ENCODE results near the gene CDC7.

CDC7 gene

DNA sequence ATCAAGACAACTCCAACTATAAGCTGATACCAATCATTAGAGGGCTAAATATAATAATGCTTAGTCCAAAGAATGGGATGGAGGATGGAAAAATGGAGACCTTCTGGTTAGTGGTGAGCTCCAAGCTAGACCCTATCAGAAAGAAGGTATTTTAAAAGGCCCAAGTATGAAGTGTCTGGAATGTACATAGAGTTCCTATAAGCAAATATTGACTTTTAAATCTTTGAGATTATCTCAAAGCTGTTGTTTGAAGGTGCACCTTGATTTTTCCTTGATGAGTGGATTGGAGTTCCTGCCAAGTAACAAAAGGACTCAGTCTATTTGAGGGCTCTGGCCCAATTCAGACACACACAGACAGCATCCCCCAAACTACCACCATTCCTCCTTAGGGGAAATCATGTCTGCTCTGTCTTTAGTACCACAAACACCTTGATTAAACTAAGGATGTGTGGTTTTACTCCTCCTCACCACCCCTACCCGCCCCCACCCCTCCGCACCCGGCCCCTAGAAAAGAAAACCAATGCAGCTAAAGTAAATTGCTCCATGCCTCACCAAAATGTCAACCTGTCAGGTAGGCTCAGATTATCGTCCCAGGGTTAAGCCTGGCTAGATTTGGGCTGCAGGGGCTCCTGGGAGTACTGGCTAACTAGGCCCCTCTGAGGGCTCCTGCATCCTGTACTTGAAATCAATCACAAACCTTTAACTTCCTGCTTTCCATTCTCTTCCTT lies 59.4 kb downstream of the CDC7 start (continued):
- TF ChIP-seq, protein P1, sequence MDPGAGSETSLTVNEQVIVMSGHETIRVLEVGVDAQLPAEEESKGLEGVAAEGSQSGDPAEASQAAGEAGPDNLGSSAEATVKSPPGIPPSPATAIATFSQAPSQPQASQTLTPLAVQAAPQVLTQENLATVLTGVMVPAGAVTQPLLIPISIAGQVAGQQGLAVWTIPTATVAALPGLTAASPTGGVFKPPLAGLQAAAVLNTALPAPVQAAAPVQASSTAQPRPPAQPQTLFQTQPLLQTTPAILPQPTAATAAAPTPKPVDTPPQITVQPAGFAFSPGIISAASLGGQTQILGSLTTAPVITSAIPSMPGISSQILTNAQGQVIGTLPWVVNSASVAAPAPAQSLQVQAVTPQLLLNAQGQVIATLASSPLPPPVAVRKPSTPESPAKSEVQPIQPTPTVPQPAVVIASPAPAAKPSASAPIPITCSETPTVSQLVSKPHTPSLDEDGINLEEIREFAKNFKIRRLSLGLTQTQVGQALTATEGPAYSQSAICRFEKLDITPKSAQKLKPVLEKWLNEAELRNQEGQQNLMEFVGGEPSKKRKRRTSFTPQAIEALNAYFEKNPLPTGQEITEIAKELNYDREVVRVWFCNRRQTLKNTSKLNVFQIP (CRISPR knock-in tag; IDR thresholded peaks at IDR 0.05; ENCODE audit: borderline replicate concordance, low read depth), result no peak

DNA sequence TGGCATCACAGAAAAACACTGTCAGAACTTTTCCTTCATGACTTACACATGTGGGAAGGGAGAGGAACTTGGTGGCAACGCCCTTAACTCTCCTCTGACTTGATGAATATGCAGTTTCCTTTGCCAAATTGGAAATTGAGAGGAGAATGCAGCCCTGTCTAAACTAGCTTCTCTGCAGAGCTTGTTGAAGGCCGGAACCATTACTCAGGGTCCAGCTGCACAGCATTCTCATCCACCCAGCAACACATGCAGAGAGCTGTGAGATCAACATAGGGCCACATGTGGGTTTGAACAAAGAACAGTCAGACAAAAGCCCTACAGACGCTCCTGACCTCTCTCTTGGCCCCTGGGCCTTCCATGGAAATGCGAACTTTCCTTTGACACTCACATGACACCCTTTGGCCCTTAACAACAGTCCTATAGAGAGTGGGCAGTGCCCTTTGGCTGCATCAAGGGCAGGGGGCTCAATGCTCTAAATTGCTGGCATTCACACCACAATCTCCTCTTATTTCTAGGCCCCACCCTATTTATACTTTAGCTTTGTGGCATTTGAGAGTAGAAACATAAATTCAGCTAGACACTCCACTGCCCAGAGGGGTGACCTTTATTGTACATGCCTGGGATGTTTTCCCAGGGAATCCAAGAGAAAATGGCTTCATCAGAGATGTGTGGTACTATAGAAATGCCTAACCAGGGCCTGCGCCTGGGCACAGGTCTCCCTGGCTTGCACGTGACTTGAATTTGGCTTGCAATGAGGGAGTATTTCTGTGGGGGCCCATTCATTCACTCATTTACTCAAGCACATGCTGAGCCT lies 64.4 kb downstream of the CDC7 start:
- ATAC-seq, result no peak
- TF ChIP-seq ISL1 (CRISPR knock-in tag; IDR thresholded peaks at IDR 0.05), result no peak
- TF ChIP-seq, protein P2, sequence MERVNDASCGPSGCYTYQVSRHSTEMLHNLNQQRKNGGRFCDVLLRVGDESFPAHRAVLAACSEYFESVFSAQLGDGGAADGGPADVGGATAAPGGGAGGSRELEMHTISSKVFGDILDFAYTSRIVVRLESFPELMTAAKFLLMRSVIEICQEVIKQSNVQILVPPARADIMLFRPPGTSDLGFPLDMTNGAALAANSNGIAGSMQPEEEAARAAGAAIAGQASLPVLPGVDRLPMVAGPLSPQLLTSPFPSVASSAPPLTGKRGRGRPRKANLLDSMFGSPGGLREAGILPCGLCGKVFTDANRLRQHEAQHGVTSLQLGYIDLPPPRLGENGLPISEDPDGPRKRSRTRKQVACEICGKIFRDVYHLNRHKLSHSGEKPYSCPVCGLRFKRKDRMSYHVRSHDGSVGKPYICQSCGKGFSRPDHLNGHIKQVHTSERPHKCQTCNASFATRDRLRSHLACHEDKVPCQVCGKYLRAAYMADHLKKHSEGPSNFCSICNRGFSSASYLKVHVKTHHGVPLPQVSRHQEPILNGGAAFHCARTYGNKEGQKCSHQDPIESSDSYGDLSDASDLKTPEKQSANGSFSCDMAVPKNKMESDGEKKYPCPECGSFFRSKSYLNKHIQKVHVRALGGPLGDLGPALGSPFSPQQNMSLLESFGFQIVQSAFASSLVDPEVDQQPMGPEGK (CRISPR knock-in tag; IDR thresholded peaks at IDR 0.05; ENCODE audit: borderline replicate concordance), result no peak
- TF ChIP-seq ZNF70 (CRISPR knock-in tag; IDR thresholded peaks at IDR 0.05), result no peak
- TF ChIP-seq GLIS3 (CRISPR knock-in tag; IDR thresholded peaks at IDR 0.05), result no peak
- TF ChIP-seq ZNF565 (CRISPR knock-in tag; conservative IDR thresholded peaks at IDR 0.05; ENCODE audit: low read depth), result no peak
- TF ChIP-seq ARNTL (CRISPR knock-in tag; IDR thresholded peaks at IDR 0.05; ENCODE audit: borderline replicate concordance, low read depth), result no peak
- no peak for TF ChIP-seq PPARA (CRISPR knock-in tag; IDR thresholded peaks at IDR 0.05; ENCODE audit: borderline replicate concordance)
- no peak for TF ChIP-seq ZFP30 (CRISPR knock-in tag; IDR thresholded peaks at IDR 0.05)
- TF ChIP-seq OSR1 (CRISPR knock-in tag; IDR thresholded peaks at IDR 0.05), result no peak
- TF ChIP-seq RARB (CRISPR knock-in tag; IDR thresholded peaks at IDR 0.05), result no peak
- no peak for TF ChIP-seq ZNF8 (CRISPR knock-in tag; IDR thresholded peaks at IDR 0.05)
- no peak for TF ChIP-seq BACH2 (CRISPR knock-in tag; IDR thresholded peaks at IDR 0.05; ENCODE audit: borderline replicate concordance)
- TF ChIP-seq TOX (CRISPR knock-in tag; IDR thresholded peaks at IDR 0.05; ENCODE audit: borderline replicate concordance), result no peak

DNA sequence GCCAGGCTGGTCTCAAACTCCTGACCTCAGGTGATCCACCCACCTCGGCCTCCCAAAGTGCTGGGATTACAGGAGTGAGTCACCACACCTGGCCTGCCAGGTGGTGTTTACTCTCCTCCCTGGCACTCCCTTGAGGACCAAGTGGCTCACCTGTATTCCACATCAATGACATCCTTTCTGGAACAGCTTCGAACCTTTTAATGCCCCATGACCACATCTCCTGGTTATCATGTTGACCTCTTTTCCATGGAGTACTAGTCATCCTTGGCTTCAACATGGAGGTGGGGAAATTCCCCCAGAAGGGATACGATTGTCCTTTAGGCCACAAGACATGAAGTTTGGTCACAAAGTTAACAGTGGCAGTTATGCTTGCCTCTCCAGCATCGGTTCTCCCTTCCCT lies 66.9 kb downstream of the CDC7 start:
- no peak for ATAC-seq

DNA sequence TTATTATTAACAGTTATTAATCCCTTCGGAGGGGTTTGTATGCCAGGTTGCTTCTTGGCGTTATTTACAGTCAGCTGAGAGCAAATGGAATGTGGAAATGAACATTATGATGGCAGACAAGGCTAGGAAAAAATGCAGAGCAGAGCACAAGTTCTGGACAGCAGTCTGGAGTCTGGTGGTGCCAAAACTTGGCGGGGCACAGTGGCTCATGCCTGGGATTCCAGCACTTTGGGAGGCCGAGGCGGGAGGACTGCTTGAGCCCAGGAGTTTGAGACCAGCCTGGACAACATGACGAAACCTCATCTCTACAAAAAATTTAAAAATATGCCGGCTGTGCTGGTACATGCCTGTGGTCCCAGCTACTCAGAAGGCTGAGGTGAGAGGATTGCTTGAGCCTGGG lies 67.6 kb downstream of the CDC7 start:
- TF ChIP-seq OSR1 (CRISPR knock-in tag; IDR thresholded peaks at IDR 0.05) (no peak), ZFP30 (CRISPR knock-in tag; IDR thresholded peaks at IDR 0.05) (no peak), PPARA (CRISPR knock-in tag; IDR thresholded peaks at IDR 0.05; ENCODE audit: borderline replicate concordance) (no peak), ZFP3 (CRISPR knock-in tag; IDR thresholded peaks at IDR 0.05) (no peak), ISL1 (CRISPR knock-in tag; IDR thresholded peaks at IDR 0.05) (no peak), ESRRG (CRISPR knock-in tag; IDR thresholded peaks at IDR 0.05) (no peak), TCF4 (CRISPR knock-in tag; IDR thresholded peaks at IDR 0.05; ENCODE audit: borderline replicate concordance) (no peak), TOX (CRISPR knock-in tag; IDR thresholded peaks at IDR 0.05; ENCODE audit: borderline replicate concordance) (no peak), ZNF565 (CRISPR knock-in tag; conservative IDR thresholded peaks at IDR 0.05; ENCODE audit: low read depth) (no peak)
- TF ChIP-seq, protein P3, sequence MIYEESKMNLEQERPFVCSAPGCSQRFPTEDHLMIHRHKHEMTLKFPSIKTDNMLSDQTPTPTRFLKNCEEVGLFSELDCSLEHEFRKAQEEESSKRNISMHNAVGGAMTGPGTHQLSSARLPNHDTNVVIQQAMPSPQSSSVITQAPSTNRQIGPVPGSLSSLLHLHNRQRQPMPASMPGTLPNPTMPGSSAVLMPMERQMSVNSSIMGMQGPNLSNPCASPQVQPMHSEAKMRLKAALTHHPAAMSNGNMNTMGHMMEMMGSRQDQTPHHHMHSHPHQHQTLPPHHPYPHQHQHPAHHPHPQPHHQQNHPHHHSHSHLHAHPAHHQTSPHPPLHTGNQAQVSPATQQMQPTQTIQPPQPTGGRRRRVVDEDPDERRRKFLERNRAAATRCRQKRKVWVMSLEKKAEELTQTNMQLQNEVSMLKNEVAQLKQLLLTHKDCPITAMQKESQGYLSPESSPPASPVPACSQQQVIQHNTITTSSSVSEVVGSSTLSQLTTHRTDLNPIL (CRISPR knock-in tag; IDR thresholded peaks at IDR 0.05; ENCODE audit: low read depth), result no peak
- TF ChIP-seq, protein P2 (CRISPR knock-in tag; IDR thresholded peaks at IDR 0.05; ENCODE audit: borderline replicate concordance), result no peak
- no peak for ATAC-seq

More for the DNA sequence above, 66.9 kb downstream of the CDC7 start:
- no peak for TF ChIP-seq RARB (CRISPR knock-in tag; IDR thresholded peaks at IDR 0.05)
- TF ChIP-seq, protein P3 (CRISPR knock-in tag; IDR thresholded peaks at IDR 0.05; ENCODE audit: low read depth), result no peak
- no peak for TF ChIP-seq GLIS3 (CRISPR knock-in tag; IDR thresholded peaks at IDR 0.05)
